ENCODE results near the gene DYNLT2.

DNA sequence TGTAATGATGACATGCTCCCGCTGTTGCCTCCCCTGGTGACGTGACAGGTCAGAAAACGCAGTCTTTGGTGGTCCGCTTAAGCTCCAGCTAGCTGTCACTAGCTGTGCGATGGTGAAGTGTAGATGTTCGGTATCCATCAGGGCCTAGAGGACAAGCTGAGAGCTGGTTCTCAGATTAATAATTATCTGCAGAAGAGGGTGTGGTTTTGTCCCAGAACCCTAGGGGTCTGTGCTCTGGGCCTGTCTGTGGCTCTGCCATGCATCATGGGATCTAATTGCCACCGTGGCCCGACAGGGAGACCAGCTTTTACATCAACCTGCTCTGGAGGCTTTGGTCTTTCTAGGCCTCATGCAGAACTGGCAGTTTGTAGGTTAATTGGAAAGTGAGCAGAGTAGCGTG lies 34.2 kb upstream of the DYNLT2 start:
- TF ChIP-seq EZH2phosphoT487 (IDR thresholded peaks at IDR 0.05; ENCODE audit: insufficient read depth, low read depth) (no peak), EZH2 (IDR thresholded peaks at IDR 0.05; ENCODE audit: insufficient read depth, poor library complexity, severe bottlenecking) (no peak)

All from GM23248 (cell line).